Tibial artery (tissue), 4 donors: ENCODE results near the gene RCAN2.

Experiments used
- DNase-seq, 2 donors: peaks; one replicate each; pipeline ENCODE4 v3.0.0-alpha.2; 2019
- H3K27ac ChIP-seq, 2 donors: fragments of 200-600 bp; sonication (generic) in 1 of 2; 1 replicate in 1 of 2; 2 replicates in 1 of 2; pipeline ENCODE4 v1.5.1; 2018 to 2019; ENCODE audit warnings: mild to moderate bottlenecking in 1 of 2
- H3K27me3 ChIP-seq, 2 donors: fragments of 200-600 bp; sonication (generic) in 1 of 2; one replicate each; pipeline versions ENCODE4 v1.5.1 to v1.6.0; 2016 to 2019
- H3K36me3 ChIP-seq, 3 donors: fragments of 200-600 bp; sonication (generic) in 2 of 3; one replicate each; pipeline ENCODE4 v1.5.1; 2016 to 2019; ENCODE audit warnings: mild to moderate bottlenecking in 2 of 3
- H3K4me1 ChIP-seq, 4 donors: fragments of 200-600 bp; sonication (generic) in 2 of 4; 1 replicate in 3 of 4; 2 replicates in 1 of 4; pipeline ENCODE4 v1.5.1; 2016 to 2019
- H3K4me3 ChIP-seq, 2 donors: fragments of 200-600 bp; sonication (generic) in 1 of 2; 1 replicate in 1 of 2; 2 replicates in 1 of 2; pipeline ENCODE4 v1.5.1; 2018 to 2019; ENCODE audit warnings: mild to moderate bottlenecking in 2 of 2
- H3K9me3 ChIP-seq, 3 donors: fragments of 200-600 bp; sonication (generic) in 1 of 3; one replicate each; pipeline ENCODE4 v1.5.1; 2016 to 2019
- intact Hi-C: fragments of 100-400 bp; cut with DNase I; formaldehyde crosslinking; loops from one replicate; pipeline ENCODE4 v1.15.0; 2023; ENCODE audit warnings: low total_unique reads
- TF ChIP-seq, protein P1 (sequence below), 2 experiments: fragments of 200-600 bp in 1 of 2; fragments of 450-650 bp in 1 of 2; IDR thresholded peaks; one replicate each; pipeline ENCODE4 v1.5.1; 2017 to 2019; ENCODE audit warnings: antibody characterized with exemption in 2 of 2, mild to moderate bottlenecking in 1 of 2, moderate library complexity in 1 of 2

The RCAN2 gene

DNA sequence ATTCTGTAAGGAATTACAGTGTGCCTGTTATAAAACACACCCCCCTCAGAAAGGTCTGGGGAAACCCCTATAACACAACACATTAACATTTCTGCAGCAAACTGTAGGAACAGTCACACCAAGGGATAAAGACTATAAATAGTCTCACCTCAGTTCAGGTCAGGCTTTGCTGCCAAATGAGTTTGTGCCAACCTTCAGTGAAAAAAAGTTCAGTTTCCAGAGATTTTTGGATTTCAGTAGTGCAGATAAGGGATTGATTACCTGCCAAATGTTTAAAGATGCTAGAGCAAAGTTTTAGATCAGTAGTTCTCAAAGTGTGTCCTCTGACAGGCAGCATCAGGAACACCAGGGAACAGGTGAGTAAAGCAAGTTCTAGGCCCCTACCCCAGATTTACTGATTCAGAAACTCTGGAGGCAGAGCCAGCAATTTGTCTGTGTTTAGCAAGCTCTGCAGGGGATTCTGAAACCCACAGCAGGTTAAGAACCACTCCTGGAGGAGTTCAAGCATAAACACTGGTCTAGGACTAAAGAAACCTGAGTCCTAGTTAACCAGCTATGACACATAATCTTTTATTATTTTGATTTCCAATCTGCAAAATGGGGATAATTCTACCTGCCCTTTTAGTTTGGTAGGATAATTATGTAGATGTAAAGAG, 111.0 kb downstream of the RCAN2 start:
- Histone ChIP-seq H3K27me3 (no peaks in the 10 kb centered on the region), H3K27ac (peak overlapping the region in 1 of 2 donors; percentile 13), H3K36me3 (no peaks in the 10 kb centered on the region), H3K4me3 (no peak overlapping the region), H3K9me3 (no peaks in the 10 kb centered on the region), H3K4me1 (peaks cover 0 to 99% (median 55%) of the 10 kb centered on the region in 4 donors)
- DNase-seq: no peak
- intact Hi-C loops: no loop called here
- TF ChIP-seq, protein P1, sequence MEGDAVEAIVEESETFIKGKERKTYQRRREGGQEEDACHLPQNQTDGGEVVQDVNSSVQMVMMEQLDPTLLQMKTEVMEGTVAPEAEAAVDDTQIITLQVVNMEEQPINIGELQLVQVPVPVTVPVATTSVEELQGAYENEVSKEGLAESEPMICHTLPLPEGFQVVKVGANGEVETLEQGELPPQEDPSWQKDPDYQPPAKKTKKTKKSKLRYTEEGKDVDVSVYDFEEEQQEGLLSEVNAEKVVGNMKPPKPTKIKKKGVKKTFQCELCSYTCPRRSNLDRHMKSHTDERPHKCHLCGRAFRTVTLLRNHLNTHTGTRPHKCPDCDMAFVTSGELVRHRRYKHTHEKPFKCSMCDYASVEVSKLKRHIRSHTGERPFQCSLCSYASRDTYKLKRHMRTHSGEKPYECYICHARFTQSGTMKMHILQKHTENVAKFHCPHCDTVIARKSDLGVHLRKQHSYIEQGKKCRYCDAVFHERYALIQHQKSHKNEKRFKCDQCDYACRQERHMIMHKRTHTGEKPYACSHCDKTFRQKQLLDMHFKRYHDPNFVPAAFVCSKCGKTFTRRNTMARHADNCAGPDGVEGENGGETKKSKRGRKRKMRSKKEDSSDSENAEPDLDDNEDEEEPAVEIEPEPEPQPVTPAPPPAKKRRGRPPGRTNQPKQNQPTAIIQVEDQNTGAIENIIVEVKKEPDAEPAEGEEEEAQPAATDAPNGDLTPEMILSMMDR (IDR thresholded peaks at IDR 0.05): no peak

DNA sequence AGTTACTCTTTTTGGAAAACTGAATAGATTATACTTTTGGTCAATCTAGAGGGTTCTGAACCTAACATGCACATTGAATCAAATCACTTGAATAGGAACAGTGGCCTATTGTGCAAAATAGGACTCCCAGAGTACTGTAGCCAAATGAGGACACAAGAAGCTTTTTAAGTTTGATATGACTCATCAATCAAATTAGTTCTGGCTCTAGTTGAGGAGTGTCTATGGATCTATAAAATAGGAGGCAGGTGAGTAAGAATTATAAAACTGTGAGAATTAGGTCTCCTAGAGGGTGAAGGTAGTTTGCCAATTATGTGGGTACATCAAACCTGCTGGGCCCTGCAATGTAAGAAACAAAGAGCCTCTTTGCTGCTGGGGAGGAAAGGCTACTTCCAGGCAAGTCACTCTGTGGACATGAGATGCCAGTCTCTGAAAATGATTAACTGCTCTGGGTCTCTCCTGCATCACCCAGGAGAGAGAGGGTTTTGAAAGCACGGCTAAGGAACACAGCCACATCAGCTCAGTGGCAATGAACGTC, 112.3 kb downstream of the RCAN2 start:
- no peaks in the 10 kb centered on the region for H3K36me3 ChIP-seq
- H3K27ac ChIP-seq: peak overlapping the region in 1 of 2 donors; percentile 76
- DNase-seq: no peak

DNA sequence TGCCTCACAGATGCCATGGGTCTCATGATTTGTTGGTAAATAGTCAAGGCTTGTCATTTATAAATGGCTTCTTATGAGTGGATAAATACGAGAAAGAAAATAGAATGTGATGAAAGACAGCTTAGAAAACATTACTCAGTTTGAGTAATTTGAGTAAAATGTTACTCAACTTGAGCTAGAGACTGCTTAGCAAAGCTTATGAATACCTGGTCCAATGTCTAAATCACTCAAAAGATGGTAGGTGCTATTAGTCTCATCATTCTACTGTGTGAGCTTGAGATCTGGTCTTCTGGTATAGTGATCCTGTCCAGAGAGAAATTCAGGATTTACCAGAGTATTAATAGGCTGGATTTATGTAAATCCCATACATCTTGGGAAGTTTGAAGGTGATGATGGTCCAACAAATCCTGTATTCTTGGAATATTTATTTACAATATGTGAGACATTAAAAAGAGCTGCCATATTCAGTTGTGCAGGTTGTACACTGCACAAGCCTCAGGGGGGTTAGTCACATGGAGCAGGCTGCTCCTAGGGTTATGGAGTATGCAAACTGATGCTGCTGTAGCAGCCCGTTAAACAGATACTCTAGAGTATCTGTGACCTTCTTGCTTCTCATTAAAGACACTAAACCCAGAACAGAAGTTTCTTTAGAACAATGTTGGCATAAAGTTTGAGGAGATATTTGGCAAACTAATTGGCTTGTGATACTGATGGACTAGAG, 112.9 kb downstream of the RCAN2 start:
- no peaks in the 10 kb centered on the region for H3K36me3 ChIP-seq
- TF ChIP-seq, protein P1 (IDR thresholded peaks at IDR 0.05): no peak
- intact Hi-C loops: no loop called here
- H3K4me3 ChIP-seq: no peak overlapping the region
- H3K4me1 ChIP-seq: peaks cover 0 to 96% (median 51%) of the 10 kb centered on the region in 4 donors
- DNase-seq: no peak
- no peaks in the 10 kb centered on the region for H3K9me3 ChIP-seq
- H3K27ac ChIP-seq: peak overlapping the region in 1 of 2 donors; percentile 76
- H3K27me3 ChIP-seq: no peaks in the 10 kb centered on the region

More for the DNA sequence above, 112.3 kb downstream of the RCAN2 start:
- intact Hi-C loops: no loop called here
- Histone ChIP-seq H3K4me3 (no peak overlapping the region), H3K9me3 (no peaks in the 10 kb centered on the region), H3K27me3 (no peaks in the 10 kb centered on the region), H3K4me1 (peaks cover 0 to 97% (median 51%) of the 10 kb centered on the region in 4 donors)
- TF ChIP-seq, protein P1 (IDR thresholded peaks at IDR 0.05): no peak

DNA sequence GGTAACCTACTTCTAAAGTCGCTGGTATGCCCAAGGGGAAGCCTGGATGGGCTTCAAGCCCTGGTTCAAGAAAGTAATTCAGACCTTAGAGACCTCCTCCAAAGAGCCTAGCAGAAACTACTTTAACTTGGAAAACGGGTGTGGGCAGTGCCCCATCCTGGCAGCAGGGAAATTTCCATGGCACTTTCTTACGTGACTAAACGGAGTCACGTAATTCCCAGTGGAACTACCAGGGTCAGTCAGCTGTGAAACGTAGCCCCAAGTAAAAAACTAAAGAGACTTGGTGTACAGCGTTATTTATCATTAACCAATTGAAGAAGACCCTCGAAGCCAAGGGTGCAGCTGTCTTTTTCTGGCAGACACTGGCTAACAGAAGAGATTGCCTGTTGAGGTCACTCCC, 114.0 kb downstream of the RCAN2 start:
- Histone ChIP-seq H3K36me3 (no peaks in the 10 kb centered on the region), H3K4me1 (peaks cover 0 to 96% (median 49%) of the 10 kb centered on the region in 4 donors), H3K27me3 (no peaks in the 10 kb centered on the region), H3K9me3 (no peaks in the 10 kb centered on the region), H3K4me3 (no peak overlapping the region), H3K27ac (peak overlapping the region; percentile 31 to 76)
- DNase-seq: peak in 1 of 2 donors; percentile 76
- TF ChIP-seq, protein P1 (IDR thresholded peaks at IDR 0.05): no peak
- intact Hi-C loops: no loop called here

DNA sequence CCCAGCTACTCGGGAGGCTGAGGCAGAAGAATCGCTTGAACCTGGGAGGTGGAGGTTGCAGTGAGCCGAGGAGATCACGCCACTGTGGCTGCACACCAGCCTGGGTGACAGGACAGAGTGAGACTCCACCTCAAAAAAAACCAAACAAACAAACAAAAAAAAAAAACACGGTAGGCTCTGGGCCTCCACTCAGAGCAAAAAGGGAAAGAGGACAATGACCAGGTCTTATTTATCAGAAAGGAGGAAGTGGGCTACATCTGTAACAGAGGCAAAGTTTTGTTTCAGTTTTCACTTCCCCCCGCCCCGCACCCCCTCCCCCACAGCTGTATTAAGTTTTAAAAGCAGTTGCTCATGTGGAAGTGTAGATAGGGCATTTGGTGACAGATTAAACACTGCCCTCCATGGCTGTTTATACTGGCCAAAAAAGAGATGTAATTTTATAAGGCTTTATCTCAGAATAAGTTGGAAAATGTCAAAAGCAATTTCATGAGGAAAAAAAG, 114.6 kb downstream of the RCAN2 start:
- Histone ChIP-seq H3K9me3 (no peaks in the 10 kb centered on the region), H3K27me3 (no peaks in the 10 kb centered on the region), H3K4me1 (peaks cover 0 to 96% (median 46%) of the 10 kb centered on the region in 4 donors), H3K27ac (peak overlapping the region; percentile 31 to 76), H3K4me3 (no peak overlapping the region), H3K36me3 (no peaks in the 10 kb centered on the region)
- intact Hi-C loops: no loop called here
- no peak for DNase-seq
- TF ChIP-seq, protein P1 (IDR thresholded peaks at IDR 0.05): no peak
